ENCODE data around the gene MST1.

DNA sequence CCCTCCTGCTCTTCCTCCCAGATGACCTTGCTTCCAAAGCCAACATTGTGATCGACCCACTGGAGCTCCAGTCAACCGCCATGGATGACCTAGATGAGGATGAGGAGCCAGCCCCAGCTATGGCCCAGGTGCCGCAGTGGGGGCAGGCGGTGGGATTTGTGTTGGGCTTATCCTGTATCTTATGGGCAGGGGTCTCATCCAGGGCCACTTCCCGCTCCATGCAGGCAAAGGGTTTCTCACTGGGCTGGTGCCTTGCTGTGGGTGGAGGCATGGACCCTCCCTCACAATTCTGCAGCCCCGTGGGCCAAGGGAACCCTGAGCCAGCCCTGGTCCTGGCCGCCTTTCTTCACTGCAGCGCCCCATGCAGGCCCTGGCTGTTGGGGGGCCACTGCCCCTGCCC is 15.4 kb upstream of the MST1 start:
- TF ChIP-seq EP300 (IDR thresholded peaks at IDR 0.05): no peak
- no peak for TF ChIP-seq POLR2A (IDR thresholded peaks at IDR 0.05)
- TF ChIP-seq, protein P1, sequence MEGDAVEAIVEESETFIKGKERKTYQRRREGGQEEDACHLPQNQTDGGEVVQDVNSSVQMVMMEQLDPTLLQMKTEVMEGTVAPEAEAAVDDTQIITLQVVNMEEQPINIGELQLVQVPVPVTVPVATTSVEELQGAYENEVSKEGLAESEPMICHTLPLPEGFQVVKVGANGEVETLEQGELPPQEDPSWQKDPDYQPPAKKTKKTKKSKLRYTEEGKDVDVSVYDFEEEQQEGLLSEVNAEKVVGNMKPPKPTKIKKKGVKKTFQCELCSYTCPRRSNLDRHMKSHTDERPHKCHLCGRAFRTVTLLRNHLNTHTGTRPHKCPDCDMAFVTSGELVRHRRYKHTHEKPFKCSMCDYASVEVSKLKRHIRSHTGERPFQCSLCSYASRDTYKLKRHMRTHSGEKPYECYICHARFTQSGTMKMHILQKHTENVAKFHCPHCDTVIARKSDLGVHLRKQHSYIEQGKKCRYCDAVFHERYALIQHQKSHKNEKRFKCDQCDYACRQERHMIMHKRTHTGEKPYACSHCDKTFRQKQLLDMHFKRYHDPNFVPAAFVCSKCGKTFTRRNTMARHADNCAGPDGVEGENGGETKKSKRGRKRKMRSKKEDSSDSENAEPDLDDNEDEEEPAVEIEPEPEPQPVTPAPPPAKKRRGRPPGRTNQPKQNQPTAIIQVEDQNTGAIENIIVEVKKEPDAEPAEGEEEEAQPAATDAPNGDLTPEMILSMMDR (IDR thresholded peaks at IDR 0.05): no peak
